ENCODE data around the gene EML6.

- TF ChIP-seq POLR2A (IDR thresholded peaks at IDR 0.05; ENCODE audit: borderline replicate concordance, extremely low read depth, insufficient read depth, insufficient read length) = no peak
- no peak for TF ChIP-seq YY1 (IDR thresholded peaks at IDR 0.05; ENCODE audit: extremely low read depth, insufficient replicate concordance, low read depth, low read length)
These were observed 18.5 kb upstream of the EML6 start for GRCh38 chr2:54704688-54705605.

Measured in HCT116 (cell line).